ENCODE measurements around the gene ATP2A3.

ATP2A3 gene

DNA sequence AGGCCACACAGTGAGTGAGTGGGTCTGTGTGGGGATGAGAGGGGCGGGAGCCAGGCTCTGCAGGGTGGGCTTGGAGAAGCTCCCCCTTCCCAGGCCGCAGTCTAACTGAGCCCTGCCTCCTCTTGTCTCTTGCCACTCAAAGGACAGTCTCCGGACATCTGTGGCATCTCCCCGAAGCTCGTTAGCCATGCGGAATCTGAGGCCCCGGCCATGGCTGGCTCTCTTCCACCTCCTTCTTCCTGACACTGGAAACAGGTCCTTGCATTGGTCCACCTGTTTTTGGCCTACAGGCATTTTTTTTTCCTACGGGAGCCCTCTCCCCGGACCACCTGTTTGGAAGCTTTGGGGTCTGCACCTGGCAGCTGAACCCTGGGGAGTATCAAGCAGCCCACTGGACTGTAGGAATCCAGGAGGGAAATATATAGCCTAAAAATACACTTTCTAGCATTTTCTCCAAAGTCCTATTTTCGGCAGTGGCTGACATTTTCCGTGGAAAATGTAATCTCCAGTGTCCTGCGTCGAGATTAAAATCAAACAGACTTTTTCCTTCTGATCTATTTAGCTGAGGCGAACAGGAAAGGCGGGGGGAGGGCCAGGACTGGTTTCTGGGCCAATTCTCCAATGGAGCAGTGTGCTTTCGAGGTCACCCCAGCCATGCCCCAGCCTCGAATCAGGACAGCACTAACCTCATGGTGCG, 9.1 kb downstream of the ATP2A3 start:
- H3K27me3 ChIP-seq (ENCODE audit: control insufficient read depth, insufficient read depth, low read length), result no peaks in the 10 kb centered on the region

DNA sequence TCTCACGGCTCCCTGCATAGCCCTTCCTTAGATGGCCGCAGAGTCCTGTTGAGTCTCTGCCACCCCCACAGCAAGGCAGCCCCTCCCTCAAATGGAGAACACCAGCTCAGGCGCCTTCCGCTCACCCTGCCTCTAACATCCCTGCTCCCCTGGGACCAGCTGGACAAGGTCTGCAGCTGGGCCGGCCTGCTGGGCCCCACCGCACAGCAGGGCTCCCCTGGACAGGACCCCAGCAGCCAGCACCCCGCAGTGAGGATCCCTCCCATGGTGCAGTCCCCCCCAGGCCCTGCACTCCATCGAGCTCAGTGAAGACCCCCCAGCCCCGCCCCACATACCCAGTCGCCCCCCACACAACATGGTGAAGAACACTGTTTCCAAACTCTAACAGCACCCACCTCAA, 10.2 kb downstream of the ATP2A3 start:
- Histone ChIP-seq H3K79me2 (no peaks in the 10 kb centered on the region), H3K4me2 (ENCODE audit: low read length) (no peak overlapping the region), H3K4me1 (no peaks in the 10 kb centered on the region), H3K9me3 (ENCODE audit: control insufficient read depth, low read length) (no peaks in the 10 kb centered on the region), H3K27me3 (ENCODE audit: control insufficient read depth, insufficient read depth, low read length) (no peaks in the 10 kb centered on the region), H3K9ac (no peak overlapping the region), H3K4me3 (ENCODE audit: low read depth, low read length) (no peak overlapping the region), H3K27ac (no peak overlapping the region), H2AFZ (no peak overlapping the region), H3K36me3 (ENCODE audit: control insufficient read depth, insufficient read depth, low read length) (no peaks in the 10 kb centered on the region)
- TF ChIP-seq, protein P1, sequence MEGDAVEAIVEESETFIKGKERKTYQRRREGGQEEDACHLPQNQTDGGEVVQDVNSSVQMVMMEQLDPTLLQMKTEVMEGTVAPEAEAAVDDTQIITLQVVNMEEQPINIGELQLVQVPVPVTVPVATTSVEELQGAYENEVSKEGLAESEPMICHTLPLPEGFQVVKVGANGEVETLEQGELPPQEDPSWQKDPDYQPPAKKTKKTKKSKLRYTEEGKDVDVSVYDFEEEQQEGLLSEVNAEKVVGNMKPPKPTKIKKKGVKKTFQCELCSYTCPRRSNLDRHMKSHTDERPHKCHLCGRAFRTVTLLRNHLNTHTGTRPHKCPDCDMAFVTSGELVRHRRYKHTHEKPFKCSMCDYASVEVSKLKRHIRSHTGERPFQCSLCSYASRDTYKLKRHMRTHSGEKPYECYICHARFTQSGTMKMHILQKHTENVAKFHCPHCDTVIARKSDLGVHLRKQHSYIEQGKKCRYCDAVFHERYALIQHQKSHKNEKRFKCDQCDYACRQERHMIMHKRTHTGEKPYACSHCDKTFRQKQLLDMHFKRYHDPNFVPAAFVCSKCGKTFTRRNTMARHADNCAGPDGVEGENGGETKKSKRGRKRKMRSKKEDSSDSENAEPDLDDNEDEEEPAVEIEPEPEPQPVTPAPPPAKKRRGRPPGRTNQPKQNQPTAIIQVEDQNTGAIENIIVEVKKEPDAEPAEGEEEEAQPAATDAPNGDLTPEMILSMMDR (IDR thresholded peaks at IDR 0.05), result no peak

More for the DNA sequence above, 9.1 kb downstream of the ATP2A3 start:
- Histone ChIP-seq H3K79me2 (no peaks in the 10 kb centered on the region), H3K27ac (no peak overlapping the region), H3K4me3 (ENCODE audit: low read depth, low read length) (no peak overlapping the region), H3K4me1 (no peaks in the 10 kb centered on the region), H2AFZ (no peak overlapping the region), H3K9ac (no peak overlapping the region), H3K36me3 (ENCODE audit: control insufficient read depth, insufficient read depth, low read length) (no peaks in the 10 kb centered on the region), H3K4me2 (ENCODE audit: low read length) (no peak overlapping the region), H3K9me3 (ENCODE audit: control insufficient read depth, low read length) (no peaks in the 10 kb centered on the region)
- TF ChIP-seq, protein P1 (IDR thresholded peaks at IDR 0.05), result no peak

DNA sequence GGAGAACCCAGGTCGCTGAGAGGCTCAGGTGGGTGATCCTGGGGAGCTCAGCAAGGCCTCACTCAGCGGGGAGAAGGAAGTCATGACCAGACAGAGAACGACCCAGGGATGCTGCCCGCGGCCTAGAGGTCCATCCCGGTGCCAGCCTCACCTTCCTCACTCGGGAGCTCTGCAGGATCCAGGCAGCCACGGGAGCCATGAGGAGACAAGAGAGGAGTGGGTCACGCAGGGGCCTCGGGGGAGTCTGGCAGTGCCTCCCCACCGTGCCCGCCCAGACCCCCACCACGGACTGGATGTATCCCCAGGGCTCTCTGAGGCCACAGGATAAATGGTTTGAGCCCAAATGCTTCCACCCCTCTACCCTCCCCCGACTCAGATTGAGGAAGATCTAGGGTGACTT, 10.7 kb downstream of the ATP2A3 start:
- H3K4me2 ChIP-seq (ENCODE audit: low read length), result no peak overlapping the region
- no peak overlapping the region for H3K9ac ChIP-seq
- H2AFZ ChIP-seq, result no peak overlapping the region
- TF ChIP-seq, protein P1 (IDR thresholded peaks at IDR 0.05), result no peak
- H3K27me3 ChIP-seq (ENCODE audit: control insufficient read depth, insufficient read depth, low read length), result no peaks in the 10 kb centered on the region
- no peaks in the 10 kb centered on the region for H3K9me3 ChIP-seq (ENCODE audit: control insufficient read depth, low read length)
- no peak overlapping the region for H3K4me3 ChIP-seq (ENCODE audit: low read depth, low read length)
- no peaks in the 10 kb centered on the region for H3K4me1 ChIP-seq
- H3K36me3 ChIP-seq (ENCODE audit: control insufficient read depth, insufficient read depth, low read length), result no peaks in the 10 kb centered on the region
- no peaks in the 10 kb centered on the region for H3K79me2 ChIP-seq
- no peak overlapping the region for H3K27ac ChIP-seq

DNA sequence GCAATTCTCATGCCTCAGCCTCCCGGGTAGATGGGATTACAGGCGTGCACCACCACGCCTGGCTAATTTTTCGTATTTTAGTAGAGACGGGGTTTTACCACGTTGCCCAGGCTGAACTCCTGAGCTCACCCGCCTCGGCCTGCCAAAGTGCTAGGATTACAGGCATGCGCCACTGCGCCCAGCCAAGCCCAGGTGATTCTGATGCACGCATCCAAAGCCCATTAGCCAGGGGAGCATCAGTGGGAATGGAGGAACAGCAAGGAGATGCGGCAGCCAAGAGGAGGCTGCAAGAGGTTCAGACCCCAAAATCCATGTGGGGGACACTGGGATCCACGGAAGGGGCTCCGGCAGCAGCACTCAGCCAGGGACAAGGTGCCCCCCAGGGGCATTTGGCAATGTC, 12.1 kb downstream of the ATP2A3 start:
- Histone ChIP-seq H3K79me2 (no peaks in the 10 kb centered on the region), H3K9ac (no peak overlapping the region), H3K36me3 (ENCODE audit: control insufficient read depth, insufficient read depth, low read length) (no peaks in the 10 kb centered on the region), H2AFZ (no peak overlapping the region), H3K27me3 (ENCODE audit: control insufficient read depth, insufficient read depth, low read length) (no peaks in the 10 kb centered on the region), H3K9me3 (ENCODE audit: control insufficient read depth, low read length) (no peaks in the 10 kb centered on the region), H3K4me1 (no peaks in the 10 kb centered on the region), H3K4me2 (ENCODE audit: low read length) (no peak overlapping the region), H3K27ac (no peak overlapping the region), H3K4me3 (ENCODE audit: low read depth, low read length) (no peak overlapping the region)
- TF ChIP-seq, protein P1 (IDR thresholded peaks at IDR 0.05), result no peak

DNA sequence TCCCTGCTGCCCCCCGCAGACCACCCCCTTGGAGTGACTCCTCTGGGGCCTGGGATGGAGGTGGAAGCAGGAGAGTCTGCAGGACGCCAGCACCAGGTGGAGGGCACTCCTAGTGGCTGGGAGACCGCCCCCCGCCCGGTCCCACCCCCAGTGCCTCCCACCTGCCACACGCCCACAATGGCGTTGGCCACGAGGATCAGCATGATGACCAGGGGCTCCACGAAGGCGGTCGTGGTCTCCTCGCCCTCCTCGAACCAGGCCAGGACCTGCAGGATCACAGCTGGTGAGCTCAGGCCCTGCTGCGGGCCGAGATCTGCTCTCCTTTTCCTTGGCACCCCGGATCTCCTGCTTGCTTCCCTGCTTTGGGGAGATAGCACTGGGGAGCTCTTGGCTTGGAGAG, 12.8 kb downstream of the ATP2A3 start:
- TF ChIP-seq, protein P1 (IDR thresholded peaks at IDR 0.05), result no peak
- H3K27ac ChIP-seq, result no peak overlapping the region
- H3K4me2 ChIP-seq (ENCODE audit: low read length), result no peak overlapping the region
- H3K4me3 ChIP-seq (ENCODE audit: low read depth, low read length), result no peak overlapping the region
- H3K27me3 ChIP-seq (ENCODE audit: control insufficient read depth, insufficient read depth, low read length), result no peaks in the 10 kb centered on the region
- H3K4me1 ChIP-seq, result no peaks in the 10 kb centered on the region
- H3K9ac ChIP-seq, result no peak overlapping the region
- H3K9me3 ChIP-seq (ENCODE audit: control insufficient read depth, low read length), result no peaks in the 10 kb centered on the region
- H2AFZ ChIP-seq, result no peak overlapping the region
- no peaks in the 10 kb centered on the region for H3K36me3 ChIP-seq (ENCODE audit: control insufficient read depth, insufficient read depth, low read length)
- H3K79me2 ChIP-seq, result no peaks in the 10 kb centered on the region

Measured in parathyroid adenoma (tissue), 2 donors.